HG02759 (cell line): Measurements from ENCODE around the gene KANSL3.
A peak's percentile ranks its signal among the peaks of the same experiment; 100 is the strongest.
"Not testable (repeated sequence)": the region's sequence is repeated elsewhere in the genome, so short reads cannot be mapped to it uniquely, and the experiment has no call there.

Experiments used
- ATAC-seq: cut with Tn5 transposase; IDR thresholded peaks from one replicate; pipeline ENCODE4 v1.9.1; 2021; ENCODE audit warnings: mild to moderate bottlenecking, moderate library complexity; ENCODE audit not compliant: unreplicated experiment

KANSL3 gene

GRCh38 chr2:96638144-96639121, at the start of gene KANSL3:
Gene KANSL3 (minus strand): TSS chr2:96638312. CDS start chr2:96637135, 1,177 bp downstream.
- ATAC-seq = peak; percentile 79

DNA sequence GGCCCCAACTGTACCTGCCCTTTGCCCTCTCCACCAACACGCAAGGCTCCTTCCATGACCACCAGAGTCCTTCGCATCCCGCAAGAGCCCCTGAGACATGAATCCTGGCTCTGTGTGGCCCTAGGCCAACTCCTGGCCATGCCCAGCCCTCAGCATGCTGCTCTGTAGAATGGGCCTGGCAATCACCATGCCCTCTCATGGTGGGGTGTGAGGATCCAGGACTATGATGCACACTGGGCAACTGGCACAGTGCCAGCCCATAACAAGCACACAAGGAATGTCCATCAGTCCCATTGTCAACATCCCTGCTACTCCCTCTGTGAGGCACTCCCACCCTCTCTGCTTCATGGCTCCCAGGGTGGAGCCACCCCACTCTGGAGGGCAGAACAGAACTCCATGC, 49.2 kb upstream of the KANSL3 start:
- ATAC-seq = no peak

DNA sequence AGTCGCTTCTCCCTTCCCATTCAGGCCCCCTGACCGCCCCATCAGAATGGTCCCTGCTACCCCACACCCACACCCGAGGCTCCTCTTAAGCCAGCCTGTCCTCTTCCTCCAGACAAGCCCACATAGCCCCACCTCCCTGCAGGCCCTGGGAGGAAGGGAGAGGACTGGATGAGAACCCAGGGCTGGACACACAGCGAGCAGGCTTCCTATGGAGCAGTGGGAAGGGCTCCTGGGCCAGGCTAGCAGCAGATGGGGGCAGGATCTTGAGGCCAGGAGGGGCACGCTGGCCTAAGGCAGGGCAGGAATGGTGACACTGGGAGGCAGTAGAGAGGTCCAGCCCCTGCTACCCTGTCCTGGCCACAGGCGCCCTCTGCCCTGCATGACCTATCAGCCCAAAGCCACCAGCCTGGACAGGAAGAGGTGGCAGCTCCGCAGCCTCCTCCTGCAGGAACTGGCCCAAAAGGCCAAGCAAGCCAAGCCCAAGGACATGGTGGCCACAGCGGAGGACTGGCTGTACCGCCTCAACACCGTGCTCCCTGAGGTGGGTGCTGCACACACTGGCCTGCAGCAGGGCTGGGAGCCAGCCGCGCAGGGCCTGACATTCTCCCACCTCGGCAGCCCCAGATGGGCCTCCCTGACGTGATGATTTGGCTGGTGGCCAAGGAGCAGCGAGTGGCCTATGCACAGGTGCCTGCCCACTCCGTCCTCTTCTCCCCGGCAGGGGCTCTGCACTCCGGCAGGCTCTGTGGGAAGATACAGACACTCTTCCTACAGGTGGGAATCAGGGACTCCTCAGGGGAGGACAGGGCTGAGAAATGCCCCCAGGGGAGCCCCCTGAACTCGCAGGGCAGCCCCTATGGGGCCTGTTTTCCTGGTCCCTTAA, 47.7 kb upstream of the KANSL3 start:
- no peak for ATAC-seq

DNA sequence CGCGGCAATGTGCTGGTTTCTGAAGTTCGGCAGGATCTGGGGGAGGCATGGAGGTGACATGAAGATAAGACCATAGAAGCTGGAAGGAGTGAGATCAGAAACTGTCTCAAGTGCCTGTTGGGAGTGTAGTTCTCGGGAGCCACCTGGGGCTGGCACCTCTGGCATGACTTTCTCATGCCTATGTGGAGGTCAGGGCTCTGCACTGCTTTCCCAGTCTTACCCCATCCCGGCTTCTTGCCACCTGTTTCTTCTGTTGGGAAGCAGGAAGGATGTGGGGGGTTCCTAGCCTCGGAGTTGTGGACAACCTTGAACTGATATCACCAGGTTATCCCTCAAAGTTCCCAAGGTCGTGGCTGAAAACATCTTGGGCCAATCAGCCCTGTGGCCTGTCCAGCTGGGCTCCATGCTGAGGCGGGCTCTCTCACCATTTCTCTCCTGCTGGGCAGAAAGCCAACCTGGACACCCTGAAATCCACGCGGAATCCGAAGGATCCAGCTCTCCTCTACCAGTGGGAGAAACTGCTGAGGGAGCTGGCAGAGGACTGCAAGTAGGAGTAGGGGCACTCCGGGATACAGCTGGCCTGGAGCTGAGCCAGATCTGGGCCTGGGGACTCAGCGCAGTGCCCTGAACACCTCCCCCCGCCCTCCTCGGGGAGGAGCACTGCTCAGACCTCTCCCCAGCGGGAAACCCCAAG, 46.9 kb upstream of the KANSL3 start:
- ATAC-seq = no peak

- no peak for ATAC-seq
These were observed 46.1 kb upstream of the KANSL3 start for GRCh38 chr2:96683972-96684820.

DNA sequence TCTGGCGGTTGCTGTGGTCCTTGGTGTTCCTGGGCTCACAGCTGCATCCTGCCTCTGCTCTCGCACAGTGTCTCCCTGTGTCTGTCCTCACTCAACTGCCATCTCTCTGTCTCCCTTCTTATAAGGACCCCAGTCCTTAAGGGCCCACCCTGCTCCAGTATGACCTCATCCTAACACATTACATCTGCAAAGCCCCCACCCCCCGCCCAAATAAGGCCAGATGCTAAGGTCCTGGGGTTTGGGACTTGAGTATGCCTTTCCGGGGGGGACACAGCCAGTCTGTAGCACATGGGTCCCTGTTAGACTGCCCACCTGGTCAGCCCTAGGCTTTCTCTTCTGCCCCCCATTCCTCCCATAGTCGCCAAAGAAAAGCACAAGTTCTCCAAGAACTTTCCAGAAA, 45.2 kb upstream of the KANSL3 start:
- no peak for ATAC-seq

DNA sequence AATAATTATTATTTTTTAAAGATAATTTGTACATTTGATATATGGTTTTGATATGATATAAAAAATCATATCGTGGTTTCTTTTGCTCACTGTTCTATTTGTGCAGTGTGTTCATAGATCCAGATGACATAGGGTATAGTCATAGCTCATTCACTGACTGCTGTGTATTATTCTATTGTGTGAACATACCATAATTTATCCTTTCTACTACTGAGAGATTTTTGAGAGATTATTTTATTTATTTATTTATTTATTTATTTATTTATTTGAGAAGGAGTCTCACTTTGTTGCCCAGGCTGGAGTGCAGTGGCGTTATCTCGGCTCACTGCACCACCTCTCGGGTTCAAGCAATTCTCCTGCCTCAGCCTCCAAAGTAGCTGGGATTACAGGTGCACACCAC, 43.4 kb upstream of the KANSL3 start:
- ATAC-seq = no peak

DNA sequence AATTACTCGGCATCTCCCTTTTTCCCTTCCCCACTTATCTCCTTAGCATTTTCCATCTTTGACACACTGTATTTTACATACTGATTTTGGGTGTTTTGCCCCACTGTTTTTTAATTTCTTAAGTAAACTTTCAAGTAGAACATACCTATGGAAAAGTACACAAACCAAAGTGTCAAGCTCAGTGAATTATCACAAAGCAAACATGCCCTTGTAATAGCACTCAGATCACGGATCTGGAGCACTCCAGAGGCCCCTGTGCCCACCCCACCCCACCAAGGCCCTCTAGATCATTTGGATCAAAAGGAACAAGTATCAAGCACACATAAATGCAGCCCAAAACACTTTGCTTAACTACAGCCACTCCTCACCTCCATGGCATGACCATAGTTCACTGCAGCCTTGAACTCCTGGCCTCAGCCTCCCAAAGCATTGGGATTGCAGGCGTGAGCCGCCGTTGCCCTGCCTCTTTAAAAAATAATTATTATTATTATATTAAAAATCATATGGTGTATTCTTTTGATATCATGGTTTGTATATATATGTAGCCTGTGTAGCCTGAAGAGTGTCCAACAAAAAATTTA, 42.5 kb upstream of the KANSL3 start:
- ATAC-seq = no peak

DNA sequence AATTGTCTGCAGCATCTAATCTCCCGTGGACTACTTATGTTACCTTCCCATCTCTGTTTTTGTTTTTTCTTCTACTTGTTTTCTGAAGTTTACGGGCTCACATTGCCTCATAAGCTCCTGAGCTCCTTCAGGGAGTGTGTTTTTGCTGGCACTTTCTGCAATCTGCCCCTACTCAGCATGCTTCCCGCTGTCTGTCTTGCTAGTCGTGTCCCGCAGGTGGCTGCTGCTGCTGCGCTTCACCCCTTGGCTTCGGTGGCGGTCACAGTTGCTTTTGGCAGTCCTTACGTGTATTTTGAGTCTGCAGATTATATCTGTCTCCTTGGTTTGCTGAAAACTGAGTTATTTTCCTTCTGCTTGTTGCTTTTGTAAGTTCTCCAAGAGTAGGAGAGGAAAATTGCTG, 41.7 kb upstream of the KANSL3 start:
- ATAC-seq = no peak

DNA sequence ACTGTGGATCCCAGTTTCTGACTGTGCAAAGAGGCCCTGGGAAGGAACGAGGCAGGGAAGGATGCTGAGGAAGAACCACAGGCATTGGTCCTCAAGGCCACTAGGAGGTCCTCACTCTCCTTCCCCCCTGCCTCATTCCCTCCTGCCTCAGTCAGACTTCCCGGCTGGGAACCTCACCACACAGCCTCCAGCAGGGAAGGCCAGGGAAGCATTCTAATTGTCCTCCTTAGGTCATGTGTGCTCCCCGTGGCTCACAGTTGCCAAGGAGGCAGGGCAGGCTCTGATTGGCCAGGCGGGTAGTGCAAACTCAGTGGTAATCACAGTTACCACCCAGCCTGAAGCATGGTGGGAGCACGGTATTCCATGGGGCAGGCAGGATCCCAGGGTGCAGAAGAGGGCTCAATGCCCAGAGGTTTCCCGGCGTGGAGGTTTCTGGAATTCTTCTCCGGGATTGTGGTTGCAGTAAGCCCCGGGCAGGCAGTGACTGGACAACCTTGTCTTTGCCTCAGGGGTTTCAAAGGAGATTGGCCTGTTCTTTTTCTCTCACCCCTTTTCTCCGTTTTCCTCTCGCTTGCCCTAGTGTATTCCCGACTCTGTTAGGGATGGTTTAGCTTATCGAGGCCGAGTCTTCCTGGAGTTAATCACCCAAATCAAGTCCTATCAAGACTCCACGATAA, 31.6 kb upstream of the KANSL3 start:
- ATAC-seq = no peak

DNA sequence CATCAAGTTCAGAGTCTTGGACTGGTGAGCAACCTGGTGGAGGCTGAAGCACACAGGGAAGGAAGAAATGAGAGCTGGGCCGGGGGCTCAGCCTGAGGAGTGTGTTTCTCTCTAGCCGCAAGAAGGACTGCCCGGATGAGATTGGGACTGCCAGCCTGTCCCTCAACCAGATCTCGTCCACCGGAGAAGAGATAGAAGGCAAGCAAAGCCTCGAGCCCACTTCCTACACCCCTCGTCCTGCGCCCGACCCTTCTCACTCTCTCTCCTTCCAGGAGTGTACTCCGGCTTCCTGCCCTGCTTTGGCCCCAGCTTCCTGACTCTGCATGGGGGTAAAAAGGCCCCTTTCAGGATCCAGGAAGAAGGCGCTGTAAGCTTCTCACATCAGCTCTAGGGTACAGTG, 30.7 kb upstream of the KANSL3 start:
- no peak for ATAC-seq

GRCh38 chr2:96665717-96666116, 27.6 kb upstream of the KANSL3 start:
- not testable (repeated sequence) for ATAC-seq

DNA sequence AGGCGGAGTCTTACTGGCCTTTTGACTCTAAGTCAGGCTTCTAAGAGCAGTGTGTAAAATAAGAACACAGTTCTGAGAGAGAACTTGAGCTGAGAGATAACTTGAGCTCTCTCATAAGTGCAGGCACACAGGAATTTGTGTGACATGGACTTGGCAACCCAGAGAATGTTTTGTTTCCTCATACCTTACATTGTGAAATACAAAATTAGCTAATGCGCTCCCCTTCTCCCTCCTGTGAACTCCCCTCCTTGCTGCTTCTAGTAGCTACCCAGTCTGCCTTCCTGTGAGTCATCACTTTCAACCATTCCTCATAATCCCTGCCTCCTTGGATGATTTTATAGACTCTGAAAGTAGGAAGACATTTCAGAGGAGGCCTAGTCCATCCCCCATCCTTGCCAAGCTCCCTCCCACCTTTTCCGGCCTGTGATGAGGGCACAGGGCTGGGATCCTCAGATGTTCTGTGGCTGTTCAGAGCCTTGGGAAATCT, 27.0 kb upstream of the KANSL3 start:
- no peak for ATAC-seq

- ATAC-seq = no peak
These were observed 26.3 kb upstream of the KANSL3 start for GRCh38 chr2:96664366-96664925.

DNA sequence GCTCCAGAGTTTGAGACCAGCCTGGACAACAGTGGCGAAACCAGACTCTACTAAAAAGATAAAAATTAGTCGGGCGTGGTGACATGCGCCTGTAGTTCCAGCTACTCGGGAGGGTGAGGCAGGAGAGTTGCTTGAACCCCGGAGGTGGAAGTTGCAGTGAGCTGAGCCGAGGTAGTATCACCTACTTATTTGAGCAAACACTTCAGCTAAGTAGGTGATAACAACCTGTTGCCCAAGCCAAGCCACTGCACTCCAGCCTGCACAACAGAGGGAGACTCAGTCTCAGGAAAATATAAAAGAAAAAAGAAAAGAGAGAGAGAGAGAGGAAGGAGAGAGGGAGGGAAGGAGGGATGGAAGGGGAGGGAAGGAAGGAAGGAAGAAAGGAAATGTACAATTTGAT, 25.7 kb upstream of the KANSL3 start:
- no peak for ATAC-seq

- no peak for ATAC-seq
These were observed 25.1 kb upstream of the KANSL3 start for GRCh38 chr2:96663177-96663576.

DNA sequence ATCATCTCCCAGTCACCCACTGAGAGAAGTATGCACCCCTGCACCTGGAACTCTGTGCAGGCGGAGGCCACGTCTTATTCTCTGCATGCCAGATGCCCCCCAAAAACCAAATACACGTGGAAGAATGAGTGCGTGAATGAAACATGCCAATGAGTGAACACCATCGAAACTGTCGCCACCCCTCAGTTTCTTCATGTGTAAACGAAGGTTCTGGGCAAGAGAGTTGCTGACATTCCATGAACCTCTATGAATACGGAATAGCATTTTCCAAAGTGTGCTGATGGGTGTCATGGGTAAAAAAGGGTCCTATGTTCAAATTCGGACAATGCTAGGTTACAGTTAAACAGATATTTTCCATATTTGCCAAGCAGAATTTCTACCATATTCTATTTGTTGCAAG, 24.2 kb upstream of the KANSL3 start:
- ATAC-seq = no peak

GRCh38 chr2:96661324-96661723, 23.2 kb upstream of the KANSL3 start:
- no peak for ATAC-seq

DNA sequence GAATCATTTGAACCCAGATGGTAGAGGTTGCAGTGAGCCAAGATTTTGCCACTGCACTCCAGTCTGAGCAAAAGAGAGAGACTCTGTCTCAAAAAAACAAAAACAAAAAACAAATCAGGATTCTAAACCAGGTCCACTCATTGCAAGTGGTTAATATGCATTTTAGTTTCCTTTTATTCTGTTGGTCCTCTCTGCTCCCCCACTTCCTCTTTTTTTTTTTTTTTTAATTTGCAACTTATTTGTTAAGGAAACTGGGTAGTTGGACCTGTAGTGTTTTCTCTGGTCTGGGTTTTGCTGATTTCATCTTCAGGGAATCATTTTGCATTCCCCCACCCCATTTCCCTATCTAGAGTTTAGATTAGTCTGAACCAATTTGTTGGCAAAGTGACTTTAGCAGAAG, 18.4 kb upstream of the KANSL3 start:
- no peak for ATAC-seq
